SU-DHL-6 (cell line): ENCODE data around the gene TCEAL1.
A peak's percentile ranks its signal among the peaks of the same experiment; 100 is the strongest.

Experiments
- H2AFZ ChIP-seq: fragments of 200-600 bp; sonication (generic); 2 replicates; pipeline ENCODE4 v1.6.1; 2014; ENCODE audit warnings: low read depth, mild to moderate bottlenecking, moderate library complexity, mixed read lengths, antibody characterized with exemption, low read length; ENCODE audit not compliant: severe bottlenecking
- H3F3A ChIP-seq: fragments of 200-600 bp; shearing (Covaris generic); 2 replicates; pipeline ENCODE4 v1.6.0; 2016; ENCODE audit warnings: antibody characterized with exemption, mild to moderate bottlenecking; ENCODE audit not compliant: insufficient read depth
- H3K27ac ChIP-seq: fragments of 200-600 bp; sonication (generic); 2 replicates; pipeline ENCODE4 v1.5.1; 2016; ENCODE audit warnings: low read depth, mild to moderate bottlenecking, low read length, moderate library complexity, mixed read lengths
- H3K27me3 ChIP-seq: fragments of 200-600 bp; sonication (generic), shearing (Covaris generic); 2 replicates; pipeline ENCODE4 v1.6.0; 2014; ENCODE audit warnings: mild to moderate bottlenecking, low read length
- H3K36me3 ChIP-seq: fragments of 200-600 bp; sonication (generic); 2 replicates; pipeline ENCODE4 v1.6.1; 2014; ENCODE audit warnings: mild to moderate bottlenecking, low read length, mixed read lengths
- H3K4me2 ChIP-seq: fragments of 300-600, 200-600 bp; shearing (Covaris generic), sonication (generic); 2 replicates; pipeline ENCODE4 v1.6.0; 2014; ENCODE audit warnings: low read length, low read depth, mild to moderate bottlenecking; ENCODE audit not compliant: poor library complexity, severe bottlenecking
- H3K4me3 ChIP-seq: fragments of 200-600 bp; sonication (generic); 2 replicates; pipeline ENCODE4 v1.5.1; 2014; ENCODE audit warnings: antibody characterized with exemption, low read length, mild to moderate bottlenecking, mixed read lengths; ENCODE audit not compliant: insufficient read depth, poor library complexity, severe bottlenecking
- H3K79me2 ChIP-seq: fragments of 200-600 bp; sonication (generic); 2 replicates; pipeline ENCODE4 v1.6.1; 2014; ENCODE audit warnings: mild to moderate bottlenecking, low read length, moderate library complexity; ENCODE audit not compliant: insufficient read depth
- H3K9ac ChIP-seq: fragments of 200-600 bp; sonication (generic); 2 replicates; pipeline ENCODE4 v1.7.0; 2014; ENCODE audit warnings: mild to moderate bottlenecking, low read length
- H3K9me2 ChIP-seq: fragments of 200-600 bp; sonication (generic); replicated peaks from 2 replicates; pipeline ENCODE4 v1.6.1; 2014; ENCODE audit warnings: low read length; ENCODE audit not compliant: insufficient read depth
- H3K9me3 ChIP-seq: fragments of 200-600 bp; sonication (generic); 2 replicates; pipeline ENCODE4 v1.6.1; 2014; ENCODE audit warnings: low read length, mixed read lengths; ENCODE audit not compliant: insufficient read depth
- H4K20me1 ChIP-seq: fragments of 200-600 bp; sonication (generic); 2 replicates; pipeline ENCODE4 v1.6.1; 2014; ENCODE audit warnings: low read depth, mild to moderate bottlenecking, antibody characterized with exemption, low read length, moderate library complexity, mixed read lengths
- CTCF ChIP-seq: fragments of 200-600 bp; sonication (generic); IDR thresholded peaks from one replicate; pipeline ENCODE4 v1.5.1; 2017; ENCODE audit warnings: antibody characterized with exemption, mild to moderate bottlenecking, low read length, moderate library complexity; ENCODE audit not compliant: insufficient read depth, poor library complexity, severe bottlenecking
- EZH2phosphoT487 ChIP-seq: fragments of 200-600 bp; sonication (generic), shearing (Covaris generic); conservative IDR thresholded peaks from 2 replicates; pipeline ENCODE4 v1.6.1; 2018; ENCODE audit warnings: mild to moderate bottlenecking, antibody characterized with exemption, low read length, moderate library complexity, mixed read lengths

TCEAL1 gene

GRCh38 chrX:103629318-103630170, 769 bp downstream of the TCEAL1 start:
- H3K27me3 ChIP-seq: no peaks in the 10 kb centered on the region
- peak overlapping the region; percentile 54 for H2AFZ ChIP-seq
- peak overlapping the region; percentile 20; the same call in 1 of the 2 replicates for H3K9ac ChIP-seq
- no peaks in the 10 kb centered on the region for H3K79me2 ChIP-seq
- no peak overlapping the region for H3K27ac ChIP-seq
- H4K20me1 ChIP-seq: no peaks in the 10 kb centered on the region
- H3K9me2 ChIP-seq: no peaks in the 10 kb centered on the region
- H3F3A ChIP-seq: no peaks in the 10 kb centered on the region
- peak overlapping the region; percentile 41 for H3K4me2 ChIP-seq
- no peaks in the 10 kb centered on the region for H3K36me3 ChIP-seq
- no peak for TF ChIP-seq EZH2phosphoT487
- no peak for TF ChIP-seq CTCF
- peak overlapping the region; percentile 38 for H3K4me3 ChIP-seq
- no peaks in the 10 kb centered on the region for H3K9me3 ChIP-seq

GRCh38 chrX:103630171-103630511, 1.4 kb downstream of the TCEAL1 start:
- Histone ChIP-seq H2AFZ (no peak overlapping the region), H3K9me2 (no peaks in the 10 kb centered on the region), H3K4me3 (no peak overlapping the region), H3F3A (no peaks in the 10 kb centered on the region), H3K9me3 (no peaks in the 10 kb centered on the region), H3K4me2 (no peak overlapping the region), H3K9ac (no peak overlapping the region), H3K36me3 (no peaks in the 10 kb centered on the region), H3K79me2 (no peaks in the 10 kb centered on the region), H3K27ac (no peak overlapping the region), H3K27me3 (no peaks in the 10 kb centered on the region), H4K20me1 (no peaks in the 10 kb centered on the region)
- TF ChIP-seq CTCF (no peak), EZH2phosphoT487 (no peak)

- Histone ChIP-seq H3F3A (no peaks in the 10 kb centered on the region), H3K36me3 (no peaks in the 10 kb centered on the region), H3K79me2 (no peaks in the 10 kb centered on the region), H3K9me2 (no peaks in the 10 kb centered on the region), H3K27ac (no peak overlapping the region), H3K9ac (no peak overlapping the region), H3K4me2 (no peak overlapping the region), H3K4me3 (no peak overlapping the region), H4K20me1 (no peaks in the 10 kb centered on the region), H2AFZ (no peak overlapping the region), H3K27me3 (no peaks in the 10 kb centered on the region), H3K9me3 (no peaks in the 10 kb centered on the region)
- no peak for TF ChIP-seq CTCF
- TF ChIP-seq EZH2phosphoT487: no peak
Observed at GRCh38 chrX:103631145-103631544, 2.4 kb downstream of the TCEAL1 start.
